Eye (tissue), 1 donor: Measurements from ENCODE around the gene APP.

Experiments used
- DNase-seq: peaks from one replicate; pipeline ENCODE4 v3.0.0-alpha.2; 2015

Gene APP

DNA sequence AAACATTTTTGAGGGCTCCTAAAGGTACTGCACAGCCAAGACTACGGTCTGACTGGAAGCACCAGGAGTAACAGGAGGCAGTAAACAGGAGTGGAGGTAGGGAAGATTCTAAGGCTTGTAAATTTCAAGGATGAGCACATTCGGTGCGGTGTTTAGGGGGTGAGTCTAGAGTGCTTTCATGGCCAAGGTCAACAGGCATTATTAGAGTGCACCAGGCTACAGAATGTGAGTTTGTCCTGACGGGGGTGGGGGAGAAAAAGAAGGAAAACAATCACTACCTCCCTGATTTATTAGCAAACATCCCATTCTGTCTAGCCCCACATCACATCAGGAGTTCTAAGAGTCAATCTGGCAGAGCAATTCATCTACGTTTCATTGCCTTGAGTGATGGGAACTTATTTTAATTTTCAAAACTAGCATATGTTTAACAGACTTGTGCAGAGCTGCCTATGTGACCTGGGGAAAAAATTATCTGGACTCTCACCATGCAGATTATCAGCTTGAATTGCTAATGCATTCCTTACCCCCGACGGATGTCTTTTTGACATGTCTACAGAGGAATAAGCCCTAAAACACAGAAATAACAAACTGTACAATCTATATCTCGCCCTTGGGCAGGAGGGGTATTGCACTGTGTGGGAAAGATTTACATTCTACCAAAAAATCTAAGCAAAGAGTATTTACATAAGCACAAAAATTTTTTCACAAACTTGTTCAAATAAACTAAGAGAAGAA, 45.0 kb downstream of the APP start:
- no peak for DNase-seq

DNA sequence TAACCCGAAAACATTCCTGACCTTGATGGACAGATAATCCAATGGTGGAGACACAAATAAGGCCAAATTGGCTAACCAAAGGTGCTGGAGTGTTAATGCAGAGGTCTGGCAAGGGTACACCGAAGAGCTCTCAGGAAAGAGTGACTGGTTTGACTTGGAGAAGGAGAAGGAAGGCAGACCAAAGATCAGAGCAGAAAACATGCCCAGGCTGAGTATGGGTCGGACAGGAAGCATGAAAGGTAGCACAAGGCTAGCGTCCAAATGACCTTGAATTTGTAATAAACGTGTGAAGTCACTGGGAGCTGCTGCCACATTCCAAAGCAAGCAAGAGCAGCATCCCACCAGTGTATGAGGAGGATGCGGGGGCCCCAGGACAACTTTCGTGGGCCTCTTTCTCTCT, 45.7 kb downstream of the APP start:
- DNase-seq = no peak

DNA sequence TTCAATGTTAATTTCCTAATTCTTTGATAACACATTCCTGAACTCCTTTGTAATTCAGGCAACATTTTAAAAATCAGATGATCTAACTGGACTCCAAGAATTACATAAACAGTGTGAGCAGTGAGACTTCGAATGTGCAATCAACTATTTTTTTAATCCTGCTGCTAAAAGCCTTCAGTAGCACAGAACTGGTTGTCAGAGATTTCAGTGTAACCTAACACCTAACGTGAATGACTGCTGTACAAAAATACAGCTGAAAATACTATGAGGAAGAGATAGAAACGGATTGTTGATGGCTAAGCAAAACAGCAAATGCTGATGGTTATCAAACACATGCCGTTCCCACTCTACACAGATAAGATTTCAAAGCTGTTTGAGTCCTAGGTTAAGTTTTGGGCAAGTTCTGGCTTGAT, 46.1 kb downstream of the APP start:
- no peak for DNase-seq

DNA sequence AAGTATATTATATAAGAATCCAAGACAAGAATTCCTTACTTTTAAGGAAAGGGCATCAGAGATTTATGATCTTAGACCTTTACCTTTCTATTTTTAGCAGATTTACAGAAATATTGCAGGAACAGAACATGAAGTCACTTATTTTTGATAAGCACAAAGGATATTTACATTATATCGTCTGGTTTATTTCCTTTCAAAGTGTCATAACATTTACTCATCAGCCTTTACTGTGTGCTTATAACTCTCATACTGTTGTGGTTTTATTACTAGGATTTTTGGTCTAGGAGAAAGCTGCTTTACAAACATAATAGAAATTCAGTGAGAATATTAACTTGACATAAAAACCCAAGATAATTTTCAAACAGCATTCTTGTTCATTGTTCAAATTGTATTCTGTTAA, 47.6 kb downstream of the APP start:
- no peak for DNase-seq

DNA sequence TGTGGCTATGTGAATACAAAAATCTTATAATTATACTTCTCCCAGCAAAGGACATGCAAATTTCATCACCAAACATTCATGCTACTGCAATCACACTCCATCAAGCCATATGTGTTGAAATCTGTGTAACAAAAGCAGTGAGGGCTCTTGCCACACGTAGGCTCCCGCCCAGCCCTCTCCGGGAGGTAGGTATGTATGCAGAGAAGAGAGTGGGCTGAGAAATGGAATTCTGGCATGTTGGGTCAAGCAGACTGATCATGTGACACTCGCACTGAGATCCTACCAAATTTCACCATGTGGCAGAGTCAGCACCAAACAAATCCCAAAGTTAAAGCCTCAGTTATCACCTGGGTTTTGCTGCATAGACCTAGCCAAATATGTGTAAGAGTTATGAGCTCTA, 49.7 kb downstream of the APP start:
- no peak for DNase-seq

DNA sequence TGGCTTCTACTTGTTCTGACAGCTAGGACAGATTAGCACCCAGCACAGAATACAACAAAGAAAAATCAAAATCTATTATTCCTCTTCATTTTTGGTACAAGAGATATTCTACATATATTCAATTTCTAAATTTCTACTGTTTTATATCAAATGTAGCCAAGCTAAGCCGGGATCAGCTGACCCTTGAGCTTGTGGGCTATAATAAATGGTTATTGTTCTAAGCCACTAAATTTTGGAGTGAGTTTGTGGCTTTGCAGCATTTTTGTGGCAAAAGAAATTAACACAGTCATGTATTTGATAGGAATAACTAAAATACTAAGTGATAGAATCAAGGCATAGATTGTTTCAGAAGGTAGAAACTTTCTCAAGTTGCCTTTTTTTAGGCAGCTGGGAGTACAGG, 50.7 kb downstream of the APP start:
- no peak for DNase-seq

DNA sequence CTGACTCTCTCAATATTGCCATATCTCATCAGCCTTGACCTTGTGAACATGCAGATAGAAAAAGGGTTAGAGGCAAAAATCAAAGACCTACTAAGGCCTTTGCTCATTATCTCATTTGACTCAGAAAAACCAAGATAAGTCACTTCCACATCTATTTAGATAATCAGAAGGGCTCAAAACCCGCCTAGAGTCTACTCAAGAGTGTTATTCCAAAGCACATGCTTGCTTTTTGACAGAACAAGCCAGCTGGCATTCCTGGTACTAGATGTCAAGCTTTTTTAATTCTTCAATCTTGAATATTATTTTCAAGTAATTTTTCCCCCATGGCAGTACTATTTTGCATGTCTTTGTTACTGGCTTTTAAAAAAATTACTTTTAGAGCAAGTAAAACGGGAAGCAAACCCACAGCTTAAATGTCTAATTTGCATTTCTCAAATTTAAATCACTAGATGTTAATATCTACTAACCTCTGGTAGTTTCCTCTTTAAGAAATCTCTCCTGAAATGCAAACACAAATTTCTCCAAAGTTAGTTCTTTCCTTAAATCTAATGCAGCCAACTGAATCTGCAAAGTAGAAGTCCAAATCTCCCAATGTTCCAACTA, 51.5 kb downstream of the APP start:
- DNase-seq = no peak

DNA sequence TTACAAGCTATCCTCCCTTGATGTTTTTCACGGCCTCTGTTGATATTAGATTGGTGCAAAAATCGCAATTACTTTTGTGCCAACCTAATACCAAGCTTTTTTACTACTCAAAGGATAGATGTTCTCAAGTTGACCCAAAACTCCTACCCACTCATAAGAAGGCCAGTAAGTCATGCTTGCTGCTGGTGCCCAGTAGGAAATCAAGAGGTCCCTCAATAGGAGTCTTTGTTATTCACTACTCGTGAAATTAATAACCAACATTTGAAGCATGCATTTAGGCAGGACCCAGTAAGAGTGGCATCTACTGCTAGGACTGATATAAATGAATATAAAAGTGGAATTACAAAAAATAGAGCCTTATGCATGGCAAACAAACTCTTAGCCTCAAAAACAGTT, 52.6 kb downstream of the APP start:
- DNase-seq = no peak

DNA sequence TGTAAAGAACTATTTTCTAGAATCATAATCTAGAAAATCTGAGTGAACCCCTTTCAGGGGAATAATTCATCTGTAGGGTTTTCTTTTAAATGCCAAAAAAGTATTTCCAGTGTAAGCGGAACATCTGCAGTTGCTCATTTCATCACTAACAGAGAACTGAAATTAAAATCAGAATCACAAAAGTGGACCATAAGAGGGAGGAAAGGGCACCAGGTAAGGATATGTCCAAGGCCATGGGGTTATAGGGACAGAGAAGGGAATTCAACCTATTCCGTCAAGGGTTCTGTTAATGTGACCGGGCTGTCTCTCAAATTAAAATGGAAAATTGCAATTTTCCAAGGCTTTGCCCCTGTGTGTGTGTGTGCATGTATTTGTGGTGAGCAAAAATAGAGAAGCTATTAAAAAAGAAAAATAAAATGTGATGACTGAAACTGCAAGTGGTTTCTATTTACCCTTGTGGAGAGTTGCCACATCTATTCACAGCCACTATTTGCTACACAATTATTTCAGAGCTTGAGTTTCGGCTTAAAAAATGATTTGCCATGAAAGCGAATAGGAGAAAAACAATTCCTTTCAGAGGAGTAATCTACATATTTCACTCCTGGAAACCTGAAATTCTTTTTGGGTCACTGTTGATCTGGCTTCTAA, 53.1 kb downstream of the APP start:
- no peak for DNase-seq

DNA sequence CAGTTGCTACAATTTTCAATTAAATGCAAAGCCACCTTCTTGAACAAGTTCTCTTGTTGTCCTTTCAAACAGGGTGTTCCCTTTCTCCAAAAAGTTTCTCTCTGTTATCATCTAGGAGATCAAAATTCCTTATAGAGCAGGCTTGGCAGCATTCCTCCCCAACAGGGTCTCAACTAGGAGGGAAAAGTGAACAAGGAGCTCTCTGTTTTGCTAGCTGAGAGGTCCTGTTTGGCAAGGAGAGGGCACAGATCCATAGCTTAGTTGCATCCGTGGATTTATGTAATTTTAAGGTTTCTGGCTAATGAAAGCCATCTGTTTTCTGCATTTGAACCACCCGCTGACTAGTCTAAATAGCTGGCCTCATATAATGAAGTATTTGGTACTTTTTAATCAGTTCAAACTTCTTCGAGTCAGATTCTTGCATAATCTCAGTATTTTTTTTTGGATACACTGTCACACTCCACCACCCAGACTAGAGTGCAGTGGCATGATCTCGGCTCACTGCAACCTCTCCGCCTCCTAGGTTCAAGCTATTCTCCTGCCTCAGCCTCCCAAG, 54.0 kb downstream of the APP start:
- peak; percentile 73 for DNase-seq

DNA sequence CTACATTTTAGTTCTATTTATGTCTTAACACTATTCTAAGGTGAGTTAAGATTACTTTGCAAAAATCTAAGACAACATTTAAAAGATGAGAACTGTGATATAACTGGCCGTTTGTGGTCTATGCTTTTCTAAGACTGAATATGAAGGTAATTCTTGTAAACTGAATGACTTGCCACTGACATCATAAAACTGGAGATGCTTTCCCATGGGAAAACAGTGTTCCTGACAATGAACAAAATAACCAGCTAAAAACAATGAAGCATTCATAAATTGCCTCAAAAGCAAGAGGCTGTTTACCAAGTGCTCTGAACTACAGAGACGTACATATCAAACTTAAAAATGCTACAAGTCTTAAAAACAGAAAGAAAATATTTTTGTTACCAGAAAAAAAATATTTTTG, 54.7 kb downstream of the APP start:
- peak; percentile 51 for DNase-seq

DNA sequence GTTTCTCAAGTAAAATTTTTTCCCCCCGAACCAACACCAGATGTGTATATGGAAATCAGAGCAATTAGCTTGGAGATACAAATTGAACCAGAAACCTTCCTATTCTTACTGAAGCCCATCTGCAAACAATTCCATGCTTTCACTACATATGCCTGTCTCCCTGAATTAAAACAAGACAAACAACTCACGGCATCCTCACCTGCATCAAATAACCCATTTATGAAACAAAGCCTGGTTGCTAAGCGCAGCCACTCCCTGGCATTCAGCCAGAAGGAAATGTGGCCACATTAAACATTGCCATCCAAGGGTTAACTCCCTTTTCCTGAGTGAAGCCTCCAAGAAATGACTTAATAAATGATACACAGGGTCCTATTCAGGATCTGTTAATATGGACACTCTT, 55.3 kb downstream of the APP start:
- DNase-seq = peak; percentile 64

DNA sequence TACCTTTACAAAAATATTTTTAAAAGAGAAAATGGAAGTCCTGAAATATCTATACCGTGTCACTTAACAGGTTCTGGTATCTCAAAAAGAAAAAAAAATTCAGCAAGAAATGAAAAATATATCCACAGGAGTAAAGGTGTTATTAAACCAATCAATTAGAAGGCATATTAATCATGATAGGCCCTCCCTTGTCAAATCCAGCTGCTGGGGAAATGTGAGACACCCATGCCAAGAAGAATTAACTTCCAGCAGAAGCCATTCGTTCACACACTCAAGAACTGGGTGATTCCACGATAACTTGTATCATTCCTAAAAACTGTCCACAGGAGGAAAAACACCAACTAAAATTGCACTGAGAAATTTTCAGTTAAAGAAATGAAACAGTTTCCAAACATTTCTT, 57.6 kb downstream of the APP start:
- no peak for DNase-seq

DNA sequence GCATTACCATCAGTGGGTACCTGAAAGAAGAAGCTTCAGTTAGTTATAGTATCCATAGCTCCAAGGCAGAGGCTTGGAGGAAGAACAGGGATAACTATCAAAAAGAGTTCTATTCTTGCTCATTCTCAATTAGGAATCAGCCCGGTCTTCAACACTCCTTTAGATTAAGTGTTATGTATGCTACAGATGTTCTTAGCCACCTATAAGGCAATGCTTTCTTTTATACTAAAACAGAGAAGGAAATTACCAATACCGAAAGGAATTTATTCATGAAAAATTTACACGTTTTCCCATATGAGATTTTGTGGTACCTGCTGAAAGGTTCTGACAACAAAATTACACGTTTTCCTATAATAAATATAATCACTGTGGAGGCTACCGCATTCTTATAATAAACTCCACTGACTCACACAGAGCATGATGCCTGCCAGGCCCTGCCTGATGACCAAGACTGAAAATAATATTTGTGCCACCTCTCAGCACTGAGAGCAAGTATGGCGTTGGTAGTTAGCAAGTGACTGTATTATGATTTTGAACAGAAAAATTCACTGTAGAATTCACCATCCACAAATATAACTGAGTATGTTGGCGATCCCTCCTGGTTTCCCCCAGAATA, 58.3 kb downstream of the APP start:
- DNase-seq = no peak

DNA sequence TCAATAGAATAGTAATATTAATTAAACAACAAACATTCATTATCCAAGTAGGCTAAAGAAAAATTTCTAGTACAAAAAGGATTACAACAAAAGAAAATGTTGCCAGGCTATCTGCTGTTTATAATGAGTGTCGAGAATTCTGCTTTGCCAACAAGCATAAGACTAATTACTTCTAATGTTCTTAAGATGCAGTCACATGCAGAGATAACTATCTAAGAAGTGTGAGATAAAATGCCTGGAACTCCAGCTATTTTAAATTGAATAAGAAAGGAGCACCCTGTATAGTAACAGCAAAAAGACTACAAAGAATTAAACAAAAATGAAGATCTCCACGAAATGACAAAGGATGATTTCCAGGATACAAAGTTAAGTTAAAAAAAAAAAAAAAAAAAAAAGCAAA, 59.9 kb downstream of the APP start:
- no peak for DNase-seq

DNA sequence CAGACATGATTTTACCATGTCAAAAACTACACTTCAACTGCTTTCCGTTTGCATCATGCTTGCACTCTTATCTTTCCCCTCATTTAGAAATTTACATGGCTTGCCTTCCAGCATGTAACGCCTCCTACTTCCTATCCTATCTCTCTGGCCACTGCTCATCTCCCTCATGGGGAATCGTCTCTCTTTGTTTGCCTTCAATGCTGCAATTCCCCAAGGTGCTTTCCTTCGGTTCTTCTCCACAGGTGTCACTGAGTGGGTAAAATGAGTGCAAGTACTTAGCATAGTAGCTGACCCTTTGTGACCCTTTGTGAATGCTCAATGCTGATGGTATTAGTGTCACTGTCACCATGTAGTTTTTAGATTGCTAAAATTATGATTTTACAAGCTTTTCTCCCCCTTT, 63.1 kb downstream of the APP start:
- peak; percentile 47 for DNase-seq

DNA sequence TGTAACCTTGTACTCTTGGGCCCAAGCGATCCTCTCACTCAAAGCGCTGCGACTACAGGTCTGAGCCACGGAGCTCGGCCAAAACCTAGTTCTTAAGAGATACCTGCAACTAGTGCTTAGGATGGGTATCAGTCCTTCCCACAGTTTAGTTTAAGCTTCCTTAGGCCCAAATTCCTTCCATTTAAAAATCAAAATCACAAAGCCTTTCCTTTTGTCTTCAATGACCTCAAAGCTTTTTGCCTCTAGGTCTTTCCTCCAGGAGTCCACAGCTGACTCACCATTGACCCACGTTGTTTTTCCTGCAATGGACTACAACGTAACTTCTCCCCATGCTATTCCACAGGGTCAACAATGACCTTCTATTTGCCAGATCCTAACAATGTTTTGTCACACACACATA, 64.0 kb downstream of the APP start:
- no peak for DNase-seq

DNA sequence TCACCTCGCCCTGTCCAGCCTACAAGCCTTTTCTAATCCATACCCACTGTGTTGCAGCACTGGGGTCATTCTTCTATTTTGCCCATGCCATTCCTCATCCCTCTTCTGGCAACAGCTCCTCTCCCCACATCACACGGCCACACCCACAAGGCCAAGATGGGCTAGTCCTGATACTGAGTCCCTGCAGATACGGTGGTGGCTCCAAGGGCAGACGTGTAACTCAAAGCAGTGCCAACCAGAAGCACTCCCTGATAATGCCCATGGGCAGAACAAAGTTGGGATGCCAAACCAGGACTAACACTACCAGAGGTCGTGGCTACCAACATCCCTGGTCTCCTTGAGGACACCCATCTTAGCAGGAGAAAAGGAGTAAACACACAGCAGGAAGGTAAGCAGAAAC, 64.8 kb downstream of the APP start:
- no peak for DNase-seq

DNA sequence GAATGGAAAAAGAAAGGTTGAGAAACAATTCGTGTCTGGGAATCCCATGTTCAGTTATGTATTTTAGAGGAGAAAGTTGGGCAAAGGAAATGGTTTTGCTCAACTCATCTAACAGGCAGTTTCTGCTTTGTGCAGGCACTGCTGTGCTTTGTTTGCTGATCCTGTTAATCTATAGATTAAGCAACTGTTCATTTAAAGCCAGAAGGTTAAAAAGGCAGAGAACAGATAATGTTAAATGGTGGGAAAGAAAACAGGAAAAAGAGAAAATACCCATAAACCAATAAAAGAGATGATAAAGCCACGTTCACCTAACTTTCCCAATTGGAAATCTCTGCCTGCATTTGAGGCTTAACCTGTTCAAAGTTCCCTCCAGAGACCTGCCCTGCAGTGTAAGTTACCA, 70.0 kb downstream of the APP start:
- no peak for DNase-seq

DNA sequence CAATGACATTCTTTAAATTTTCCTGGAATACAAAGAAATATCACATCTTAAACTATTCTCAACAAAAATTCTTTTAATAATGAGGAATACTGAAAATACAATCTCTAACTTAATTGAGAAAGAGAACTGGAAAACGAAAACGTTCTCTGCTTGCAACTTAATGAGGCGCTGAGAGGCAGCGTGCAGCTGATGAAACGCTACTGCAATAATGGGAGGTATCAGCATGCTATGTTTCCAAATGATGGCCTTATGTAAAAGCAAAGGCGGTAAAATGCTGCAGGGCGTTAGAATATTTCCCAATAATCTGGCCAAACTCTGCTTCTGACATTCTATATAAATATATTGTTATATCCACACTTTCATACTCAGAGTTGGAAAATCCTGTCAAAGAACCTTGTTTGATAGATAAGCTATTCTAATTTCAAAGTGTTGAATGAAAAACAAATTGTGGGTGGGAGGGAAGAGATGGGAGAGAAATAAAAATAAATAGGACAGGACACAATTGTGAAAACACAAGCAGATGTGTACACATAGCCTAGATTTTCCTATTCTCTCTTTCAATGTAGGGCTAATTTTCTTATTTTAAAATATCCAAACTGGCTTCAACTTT, 70.9 kb downstream of the APP start:
- DNase-seq = no peak

DNA sequence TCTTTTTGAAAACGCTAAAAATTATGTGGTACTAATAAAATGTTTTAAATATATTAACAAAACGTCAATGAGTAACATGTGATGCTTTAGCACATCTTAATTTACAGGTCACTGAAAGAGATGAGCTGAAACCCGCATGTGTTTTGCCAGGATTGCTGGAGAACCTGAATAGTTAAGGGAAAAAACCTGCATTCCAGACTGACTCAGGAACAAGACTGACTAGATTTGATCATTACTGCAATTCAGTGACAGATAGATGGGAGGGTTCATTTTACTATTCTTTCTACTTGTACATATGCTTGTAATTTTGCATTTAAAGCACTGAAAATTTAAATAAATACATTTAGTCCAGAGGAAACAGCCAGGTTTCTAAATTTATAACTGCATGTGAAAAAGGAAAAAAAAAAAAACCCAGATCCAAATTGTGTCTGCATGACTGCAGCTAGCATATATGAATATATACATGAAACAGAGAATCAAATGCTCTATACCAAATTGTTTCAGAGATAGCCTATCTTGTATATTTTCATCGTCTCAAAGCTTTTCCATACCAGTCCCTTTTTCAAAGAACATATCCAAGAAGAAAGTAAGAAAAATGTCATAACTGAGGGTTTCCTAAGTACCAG, 71.7 kb downstream of the APP start:
- DNase-seq = no peak

DNA sequence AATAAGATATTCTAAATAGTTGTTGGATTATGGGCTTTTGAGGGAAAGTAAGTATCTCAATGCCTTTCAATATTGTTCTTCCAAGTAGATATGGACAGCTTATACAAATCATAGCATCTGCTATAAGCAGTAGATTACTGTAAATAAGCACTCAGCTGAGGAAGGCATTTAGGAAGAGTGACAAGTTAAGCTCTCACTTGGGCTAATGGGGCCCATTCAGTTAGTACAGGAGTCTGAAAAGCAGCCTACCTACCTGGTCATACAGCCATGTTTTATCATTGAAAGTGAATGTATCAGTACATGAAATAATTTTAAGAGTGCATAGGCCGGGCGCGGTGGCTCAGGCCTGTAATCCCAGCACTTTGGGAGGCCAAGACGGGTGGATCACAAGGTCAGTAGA, 73.1 kb downstream of the APP start:
- no peak for DNase-seq
